ENCODE results near the gene EML3.
"Not testable (repeated sequence)": the region's sequence is repeated elsewhere in the genome, so short reads cannot be mapped to it uniquely, and the experiment has no call there.

Gene EML3, protein sequence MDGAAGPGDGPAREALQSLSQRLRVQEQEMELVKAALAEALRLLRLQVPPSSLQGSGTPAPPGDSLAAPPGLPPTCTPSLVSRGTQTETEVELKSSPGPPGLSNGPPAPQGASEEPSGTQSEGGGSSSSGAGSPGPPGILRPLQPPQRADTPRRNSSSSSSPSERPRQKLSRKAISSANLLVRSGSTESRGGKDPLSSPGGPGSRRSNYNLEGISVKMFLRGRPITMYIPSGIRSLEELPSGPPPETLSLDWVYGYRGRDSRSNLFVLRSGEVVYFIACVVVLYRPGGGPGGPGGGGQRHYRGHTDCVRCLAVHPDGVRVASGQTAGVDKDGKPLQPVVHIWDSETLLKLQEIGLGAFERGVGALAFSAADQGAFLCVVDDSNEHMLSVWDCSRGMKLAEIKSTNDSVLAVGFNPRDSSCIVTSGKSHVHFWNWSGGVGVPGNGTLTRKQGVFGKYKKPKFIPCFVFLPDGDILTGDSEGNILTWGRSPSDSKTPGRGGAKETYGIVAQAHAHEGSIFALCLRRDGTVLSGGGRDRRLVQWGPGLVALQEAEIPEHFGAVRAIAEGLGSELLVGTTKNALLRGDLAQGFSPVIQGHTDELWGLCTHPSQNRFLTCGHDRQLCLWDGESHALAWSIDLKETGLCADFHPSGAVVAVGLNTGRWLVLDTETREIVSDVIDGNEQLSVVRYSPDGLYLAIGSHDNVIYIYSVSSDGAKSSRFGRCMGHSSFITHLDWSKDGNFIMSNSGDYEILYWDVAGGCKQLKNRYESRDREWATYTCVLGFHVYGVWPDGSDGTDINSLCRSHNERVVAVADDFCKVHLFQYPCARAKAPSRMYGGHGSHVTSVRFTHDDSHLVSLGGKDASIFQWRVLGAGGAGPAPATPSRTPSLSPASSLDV

DNA sequence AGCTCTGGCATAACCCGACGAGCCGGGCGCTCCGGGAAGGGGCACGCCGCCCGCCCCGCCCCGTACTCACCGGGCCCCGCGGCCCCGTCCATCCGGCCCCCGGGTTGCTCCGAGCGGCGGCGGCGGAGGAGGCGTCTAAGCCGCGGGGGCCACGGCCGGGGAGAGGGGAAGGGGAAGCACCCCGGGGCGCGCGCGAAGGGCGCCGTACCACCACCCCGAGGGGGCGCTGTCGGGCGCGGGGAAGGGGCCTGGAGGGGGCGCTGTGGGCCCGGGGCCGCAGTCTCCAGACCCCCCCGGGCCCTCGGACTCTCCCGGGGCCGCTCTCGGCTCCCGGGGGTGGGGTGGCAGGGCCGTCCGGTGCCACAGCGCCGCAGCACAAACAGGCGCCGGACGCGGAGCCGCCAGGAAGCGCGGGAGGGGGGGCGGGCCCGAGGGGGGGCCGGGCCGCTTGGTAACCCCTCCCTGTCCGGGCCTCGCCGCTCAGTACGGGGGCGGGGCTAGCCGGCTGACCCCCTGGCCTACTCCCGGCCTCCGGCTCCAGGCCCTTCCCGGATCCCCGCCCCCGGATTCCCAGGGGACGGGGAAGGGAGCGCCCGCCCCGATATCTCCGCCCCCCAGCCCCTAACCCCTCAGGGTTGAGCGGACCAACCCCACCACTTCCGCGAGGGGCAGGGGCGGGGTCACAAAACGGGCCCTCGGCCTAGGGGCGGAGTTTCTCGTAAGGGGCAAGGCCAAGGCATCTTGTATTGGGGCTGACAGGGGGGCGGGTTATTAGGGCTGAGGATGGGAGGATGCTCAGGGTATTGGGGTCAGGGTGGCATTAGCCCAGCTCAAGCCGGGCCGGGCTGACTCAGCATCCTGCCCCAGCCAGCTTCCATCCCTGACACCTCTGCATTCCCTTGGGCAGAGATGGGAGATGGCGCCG lies at the start of gene EML3, which contains the start of gene ROM1:
Gene EML3, minus strand, starts transcription at position 410 of the 925 bp plus-strand sequence. Its CDS starts 318 bp downstream, at position 92.
Gene ROM1, plus strand, starts transcription at position 892 of the 925 bp plus-strand sequence. Its CDS starts 25 bp downstream, at position 917.
- peak; percentile 92 for DNase-seq

- no peak for DNase-seq
Observed at GRCh38 chr11:62656796-62657429, 44.3 kb upstream of the EML3 start.

DNA sequence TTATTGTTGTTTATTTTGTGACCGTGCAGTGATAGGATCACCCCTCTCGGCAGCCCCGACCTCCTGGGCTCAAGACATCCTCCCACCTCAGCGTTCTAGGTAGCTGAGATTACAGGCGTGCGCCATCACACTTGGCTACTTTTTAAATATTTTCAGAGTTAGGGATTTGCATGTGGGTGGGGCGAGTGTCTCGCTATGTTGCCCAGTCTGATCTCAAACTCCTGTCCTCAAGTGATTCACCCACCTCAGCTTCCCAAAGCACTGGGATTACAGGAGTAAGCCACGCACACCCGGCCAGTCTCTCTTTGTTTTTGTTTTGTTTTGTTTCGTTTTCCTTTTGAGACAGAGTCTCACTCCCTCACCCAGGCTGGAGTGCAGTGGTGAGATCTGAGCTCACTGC lies 41.7 kb upstream of the EML3 start:
- DNase-seq: peak; percentile 17

- peak; percentile 49 for DNase-seq
Observed at GRCh38 chr11:62652161-62653006, 39.8 kb upstream of the EML3 start.

DNA sequence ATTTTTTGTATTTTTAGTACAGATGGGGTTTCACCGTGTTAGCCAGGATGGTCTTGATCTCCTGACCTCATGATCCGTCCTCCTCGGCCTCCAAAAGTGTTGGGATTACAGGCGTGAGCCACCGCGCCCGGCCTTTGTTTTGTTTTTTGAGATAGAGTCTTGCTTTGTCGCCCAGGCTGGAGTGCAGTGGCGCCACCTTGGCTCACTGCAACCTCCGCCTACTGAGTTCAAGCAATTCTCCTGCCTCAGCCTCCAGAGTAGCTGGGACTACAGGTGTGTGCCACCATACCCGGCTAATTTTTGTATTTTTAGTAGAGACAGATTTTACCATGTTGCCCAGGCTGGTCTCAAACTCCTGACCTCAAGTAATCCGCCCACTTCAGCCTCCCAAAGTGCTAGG lies 37.7 kb upstream of the EML3 start:
- DNase-seq: not testable (repeated sequence)

DNA sequence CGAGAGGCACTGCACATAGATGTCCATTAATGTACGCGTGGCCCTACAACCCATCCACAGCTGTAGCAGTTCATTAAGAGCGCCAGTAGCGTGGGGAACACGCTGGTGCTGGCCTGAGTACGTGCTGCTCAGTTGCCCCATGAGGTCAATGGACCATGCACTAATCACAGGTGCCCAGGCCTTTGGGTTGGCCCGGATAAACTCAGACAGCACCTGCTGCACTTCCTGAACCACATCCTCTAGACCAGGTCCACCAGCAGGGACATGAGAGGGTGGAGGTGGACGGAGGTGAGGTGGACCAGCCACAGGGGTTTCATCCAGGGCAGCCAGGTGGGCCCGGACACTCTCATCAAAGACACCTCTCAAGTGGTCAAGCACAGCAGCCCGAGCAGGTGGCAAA lies 36.9 kb upstream of the EML3 start:
- DNase-seq: no peak

GRCh38 chr11:62648967-62649364 lies 36.4 kb upstream of the EML3 start:
- DNase-seq: no peak

GRCh38 chr11:62648185-62648966 lies 35.8 kb upstream of the EML3 start:
- no peak for DNase-seq

DNA sequence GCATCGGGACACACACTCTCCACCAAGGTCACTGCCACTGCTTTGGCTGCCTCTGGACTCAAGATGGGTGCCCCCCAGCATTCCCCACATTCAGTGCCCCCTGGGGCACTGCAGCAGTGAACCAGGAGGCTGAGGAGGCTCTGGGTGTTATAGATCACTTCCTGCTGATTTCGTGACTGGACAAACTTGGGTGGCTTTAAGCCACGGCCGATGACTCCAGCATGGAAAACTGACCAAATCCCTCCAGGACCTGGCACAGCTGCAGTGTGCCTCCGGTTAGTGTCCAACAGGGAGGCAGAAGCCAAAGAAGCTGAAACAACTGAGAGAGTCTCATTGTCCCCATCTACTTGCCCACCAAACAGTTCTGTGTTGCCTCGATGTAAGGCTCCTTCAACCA lies 35.0 kb upstream of the EML3 start:
- no peak for DNase-seq

- no peak for DNase-seq
Observed at GRCh38 chr11:62646825-62647608, 34.4 kb upstream of the EML3 start.

- peak; percentile 100 for DNase-seq
Observed at GRCh38 chr11:62645946-62646824, 33.6 kb upstream of the EML3 start, which contains the start of gene GANAB. Gene GANAB, minus strand, starts transcription at chr11:62646613. Its CDS starts 14 bp downstream, at chr11:62646599.

- peak; percentile 20 for DNase-seq
Observed at GRCh38 chr11:62645671-62645945, 33.0 kb upstream of the EML3 start.

DNA sequence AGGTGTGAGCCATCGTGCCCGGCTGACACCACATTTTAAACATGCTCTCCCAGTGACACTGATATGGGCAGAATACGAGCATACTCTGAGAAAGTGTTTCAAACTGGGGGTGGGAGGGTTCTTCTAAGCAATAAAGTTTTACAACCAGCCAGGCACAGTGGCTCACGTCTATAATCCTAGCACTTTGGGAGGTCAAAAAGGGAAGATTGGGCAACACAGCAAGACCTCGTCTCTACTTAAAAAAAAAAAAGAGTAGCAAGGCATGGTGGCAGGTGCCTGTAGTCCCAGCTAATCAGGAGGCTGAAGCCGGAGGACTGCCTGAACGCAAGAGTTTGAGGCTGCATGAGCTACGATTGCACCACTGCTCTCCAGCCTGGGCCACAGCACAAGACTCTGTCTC lies 31.6 kb upstream of the EML3 start:
- no peak for DNase-seq

DNA sequence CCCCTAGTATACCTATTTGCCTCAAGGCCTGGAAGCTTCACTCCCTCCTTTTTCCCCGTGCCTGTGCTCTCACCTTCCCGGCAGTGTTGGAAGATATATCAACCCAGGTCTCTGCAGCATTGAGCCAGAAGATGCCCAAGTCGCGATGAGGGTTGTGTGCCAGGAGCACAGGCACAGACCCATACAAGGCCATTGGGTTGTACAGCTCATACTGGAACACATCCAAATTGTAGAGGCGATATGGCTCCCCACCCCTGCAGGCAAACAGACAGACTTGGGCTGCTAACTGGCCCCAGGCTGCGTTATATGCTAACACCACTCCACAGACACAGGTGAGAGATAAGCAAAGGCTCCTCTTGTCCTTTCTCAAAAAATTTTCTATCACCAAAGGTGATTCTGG lies 19.9 kb upstream of the EML3 start:
- DNase-seq: no peak

DNA sequence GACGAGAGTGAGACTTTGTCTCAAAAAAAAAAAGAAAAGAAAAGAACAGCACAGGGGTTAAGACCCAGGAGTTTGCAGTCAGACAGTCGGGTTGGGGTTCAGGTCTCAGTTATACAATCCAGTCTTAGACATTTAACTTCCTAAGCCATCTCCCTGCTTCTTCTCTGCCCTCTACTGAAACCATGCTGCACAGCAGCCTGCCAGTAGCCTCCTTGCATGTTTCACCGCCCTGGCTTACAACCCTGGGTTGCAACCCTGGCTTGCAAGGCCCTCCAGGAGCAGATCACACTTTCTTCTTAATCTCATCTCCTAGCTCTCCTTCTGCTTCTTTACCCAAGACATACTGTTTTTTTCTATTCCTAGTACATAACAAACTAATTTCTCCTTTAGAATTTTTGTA lies 15.1 kb upstream of the EML3 start:
- DNase-seq: no peak

DNA sequence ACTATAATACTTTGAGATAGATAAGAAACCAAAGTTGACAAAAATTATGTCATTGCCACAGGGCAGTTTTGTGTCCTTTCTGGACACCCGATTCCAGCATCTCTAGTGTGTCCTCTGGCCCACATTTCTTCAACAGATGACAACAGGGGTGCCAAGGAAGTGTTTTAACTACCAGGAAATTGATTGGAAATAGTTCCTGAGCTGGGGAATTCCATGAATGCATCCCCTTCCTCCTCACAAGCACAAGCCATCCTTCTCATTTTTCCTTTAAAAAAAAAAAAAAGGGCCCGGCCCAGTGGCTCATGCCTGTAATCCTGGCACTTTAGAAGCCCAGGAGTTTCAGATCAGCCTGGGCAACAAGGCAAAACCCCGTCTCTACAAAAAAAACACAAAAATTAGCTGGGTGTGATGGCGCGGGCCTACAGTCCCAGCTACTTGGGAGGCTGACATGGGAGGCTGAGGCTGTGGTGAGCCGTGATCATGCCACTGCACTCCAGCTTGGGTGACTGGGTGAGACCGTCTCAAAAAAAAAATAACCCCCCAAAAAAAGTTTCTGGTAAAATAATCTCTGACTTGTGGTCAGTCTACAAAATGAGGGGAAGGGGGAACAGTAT lies 10.0 kb upstream of the EML3 start:
- no peak for DNase-seq

- DNase-seq: peak; percentile 98
Observed at GRCh38 chr11:62621567-62622470, 9.2 kb upstream of the EML3 start, which contains the start of gene B3GAT3. Gene B3GAT3, minus strand, starts transcription at chr11:62621986. Its CDS starts 39 bp downstream, at chr11:62621947.
